Chondrocyte (in vitro differentiated cells): ENCODE results near the gene TLK1. TPM values are rescaled to one million over a fixed set of nuclear protein-coding genes. Genes with fewer than 3 reads are reported as not detected.

Experiments
- DNase-seq: peaks from one replicate; pipeline ENCODE4 v3.0.0; 2021; ENCODE audit warnings: mixed read lengths, low spot score
- H3K27ac Mint-ChIP-seq: one replicate; pipeline ENCODE4 v1.8.0; 2021; ENCODE audit warnings: mild to moderate bottlenecking, moderate library complexity, mixed read lengths; ENCODE audit not compliant: unreplicated experiment
- H3K27me3 Mint-ChIP-seq: 2 replicates; pipeline ENCODE4 v1.8.0; 2021; ENCODE audit warnings: low read depth, mixed read lengths
- H3K36me3 Mint-ChIP-seq: 2 replicates; pipeline ENCODE4 v1.8.0; 2021; ENCODE audit warnings: low read depth, mixed read lengths
- H3K4me1 Mint-ChIP-seq: 2 replicates; pipeline ENCODE4 v1.8.0; 2021; ENCODE audit warnings: low read depth, mild to moderate bottlenecking, mixed read lengths
- H3K4me3 Mint-ChIP-seq: one replicate; pipeline ENCODE4 v1.8.0; 2021; ENCODE audit warnings: mild to moderate bottlenecking, moderate library complexity, mixed read lengths; ENCODE audit not compliant: unreplicated experiment
- H3K9me3 Mint-ChIP-seq: 2 replicates; pipeline ENCODE4 v1.8.0; 2021; ENCODE audit warnings: low read depth, mixed read lengths
- long read RNA-seq: library from polyadenylated mRNA; stranded (forward); transcript quantifications from one replicate; pipeline ENCODE4 v2.0.0, GENCODE V29; 2021
- total RNA-seq: library from RNA; stranded (reverse); gene quantifications from 3 replicates; pipeline ENCODE4 v1.2.1, GENCODE V29; 2021
- TF ChIP-seq, protein P1 (sequence below): fragments of 200-600 bp; sonication (generic); IDR thresholded peaks from 2 replicates; pipeline ENCODE4 v1.5.0; 2021; ENCODE audit warnings: antibody characterized with exemption, mild to moderate bottlenecking, moderate library complexity

TLK1 gene
- total RNA-seq, result 57.2 to 66.0 TPM (median 64.1 TPM) in 3 replicates
- long read RNA-seq, full-length matches to known transcripts, result 3 of 9 reads
- long read RNA-seq, partial matches to known transcripts, result 2 of 9 reads
- long read RNA-seq, other reads (novel, unspliced or antisense), result 4 of 9 reads

- H3K4me3 Mint-ChIP-seq, result peak within 1 kb of the TSS; percentile 82
- TF ChIP-seq, protein P1, sequence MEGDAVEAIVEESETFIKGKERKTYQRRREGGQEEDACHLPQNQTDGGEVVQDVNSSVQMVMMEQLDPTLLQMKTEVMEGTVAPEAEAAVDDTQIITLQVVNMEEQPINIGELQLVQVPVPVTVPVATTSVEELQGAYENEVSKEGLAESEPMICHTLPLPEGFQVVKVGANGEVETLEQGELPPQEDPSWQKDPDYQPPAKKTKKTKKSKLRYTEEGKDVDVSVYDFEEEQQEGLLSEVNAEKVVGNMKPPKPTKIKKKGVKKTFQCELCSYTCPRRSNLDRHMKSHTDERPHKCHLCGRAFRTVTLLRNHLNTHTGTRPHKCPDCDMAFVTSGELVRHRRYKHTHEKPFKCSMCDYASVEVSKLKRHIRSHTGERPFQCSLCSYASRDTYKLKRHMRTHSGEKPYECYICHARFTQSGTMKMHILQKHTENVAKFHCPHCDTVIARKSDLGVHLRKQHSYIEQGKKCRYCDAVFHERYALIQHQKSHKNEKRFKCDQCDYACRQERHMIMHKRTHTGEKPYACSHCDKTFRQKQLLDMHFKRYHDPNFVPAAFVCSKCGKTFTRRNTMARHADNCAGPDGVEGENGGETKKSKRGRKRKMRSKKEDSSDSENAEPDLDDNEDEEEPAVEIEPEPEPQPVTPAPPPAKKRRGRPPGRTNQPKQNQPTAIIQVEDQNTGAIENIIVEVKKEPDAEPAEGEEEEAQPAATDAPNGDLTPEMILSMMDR, result no peak
- DNase-seq, result no peak
- H3K36me3 Mint-ChIP-seq, result no peaks in the 10 kb centered on the region
- H3K4me1 Mint-ChIP-seq, result peaks cover 45% of the 10 kb centered on the region
- H3K9me3 Mint-ChIP-seq, result no peaks in the 10 kb centered on the region
- H3K27me3 Mint-ChIP-seq, result no peaks in the 10 kb centered on the region
- peak within 1 kb of the TSS; percentile 95 for H3K27ac Mint-ChIP-seq
Observed at GRCh38 chr2:171160119-171160955, at the start of gene TLK1. Gene TLK1, minus strand, starts transcription at chr2:171160893. Its CDS starts 465 bp downstream, at chr2:171160428.

GRCh38 chr2:171210216-171210863, 49.6 kb upstream of the TLK1 start:
- Mint-ChIP-seq H3K4me1 (no peaks in the 10 kb centered on the region), H3K9me3 (peaks cover 2% of the 10 kb centered on the region), H3K36me3 (no peaks in the 10 kb centered on the region), H3K27me3 (peaks cover 2% of the 10 kb centered on the region), H3K27ac (no peak overlapping the region), H3K4me3 (no peak overlapping the region)
- no peak for DNase-seq
- TF ChIP-seq, protein P1, result no peak

DNA sequence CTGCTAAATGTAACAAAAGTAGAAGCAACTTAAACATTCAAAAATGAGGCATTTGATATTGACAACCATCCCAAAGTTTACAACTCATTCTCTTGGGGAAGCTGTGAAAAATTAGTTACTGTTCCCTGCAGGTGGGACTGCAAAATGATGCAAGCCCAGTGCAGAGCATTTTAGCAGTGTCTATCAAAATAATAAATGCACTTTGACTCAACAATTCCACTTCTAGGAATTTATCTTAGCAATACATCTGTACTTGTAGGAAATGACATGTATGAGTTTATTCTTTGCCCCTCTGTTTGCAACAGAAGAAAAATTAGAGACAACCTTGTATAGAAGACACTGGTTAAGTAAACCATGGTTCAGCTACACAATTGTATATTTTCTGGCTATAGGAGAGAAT, 48.0 kb upstream of the TLK1 start:
- TF ChIP-seq, protein P1, result no peak
- Mint-ChIP-seq H3K27me3 (peaks cover 2% of the 10 kb centered on the region), H3K27ac (no peak overlapping the region), H3K36me3 (no peaks in the 10 kb centered on the region), H3K4me3 (no peak overlapping the region), H3K9me3 (peaks cover 2% of the 10 kb centered on the region), H3K4me1 (no peaks in the 10 kb centered on the region)
- no peak for DNase-seq

GRCh38 chr2:171206422-171207115, 45.9 kb upstream of the TLK1 start:
- Mint-ChIP-seq H3K9me3 (peaks cover 2% of the 10 kb centered on the region), H3K4me1 (no peaks in the 10 kb centered on the region), H3K36me3 (no peaks in the 10 kb centered on the region), H3K4me3 (no peak overlapping the region), H3K27me3 (peaks cover 2% of the 10 kb centered on the region), H3K27ac (no peak overlapping the region)
- no peak for DNase-seq
- TF ChIP-seq, protein P1, result no peak

DNA sequence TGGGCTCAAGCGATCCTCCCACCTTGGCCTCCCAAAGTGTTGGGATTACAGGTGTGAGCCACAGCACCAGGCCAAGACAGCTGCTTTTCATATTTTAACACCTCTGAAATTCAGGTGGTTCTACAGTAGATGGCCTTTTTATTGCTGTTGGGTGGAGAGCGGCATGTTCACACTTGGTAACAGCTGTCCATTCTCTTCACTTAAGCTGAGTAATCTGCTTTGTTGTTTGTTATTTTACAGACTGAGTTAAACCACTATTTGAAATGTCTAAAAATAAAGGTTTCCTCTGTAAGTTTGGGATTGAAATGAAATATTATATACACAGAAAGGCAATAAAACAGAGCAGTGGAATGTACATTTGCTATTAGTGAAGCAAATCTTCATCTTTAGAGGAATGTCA, 44.9 kb upstream of the TLK1 start:
- DNase-seq, result no peak
- Mint-ChIP-seq H3K36me3 (no peaks in the 10 kb centered on the region), H3K4me1 (no peaks in the 10 kb centered on the region), H3K27me3 (peaks cover 2% of the 10 kb centered on the region), H3K4me3 (no peak overlapping the region), H3K9me3 (peaks cover 2% of the 10 kb centered on the region), H3K27ac (no peak overlapping the region)
- TF ChIP-seq, protein P1, result no peak
